KMS-11 (cell line): Measurements from ENCODE around the gene EPC2.

Source experiments
- H2AFZ ChIP-seq: fragments of 200-600 bp; sonication (generic); 2 replicates; pipeline ENCODE4 v1.6.1; 2016; ENCODE audit warnings: antibody characterized with exemption, mixed run types, low read depth
- H3K27ac ChIP-seq: fragments of 200-600 bp; sonication (generic); 2 replicates; pipeline ENCODE4 v1.6.1; 2016; ENCODE audit warnings: mild to moderate bottlenecking, mixed run types
- H3K27me3 ChIP-seq: fragments of 200-600 bp; sonication (generic); 2 replicates; pipeline ENCODE4 v1.6.1; 2017; ENCODE audit warnings: mild to moderate bottlenecking, low read depth, mixed run types, moderate library complexity; ENCODE audit not compliant: insufficient read depth
- H3K36me3 ChIP-seq: fragments of 200-600 bp; sonication (generic); 2 replicates; pipeline ENCODE4 v1.6.1; 2017; ENCODE audit warnings: mild to moderate bottlenecking, mixed run types; ENCODE audit not compliant: insufficient read depth
- H3K4me1 ChIP-seq: fragments of 200-600 bp; sonication (generic); 2 replicates; pipeline ENCODE4 v1.6.1; 2016; ENCODE audit warnings: mild to moderate bottlenecking, low read depth, mixed run types; ENCODE audit not compliant: poor library complexity, severe bottlenecking
- H3K4me2 ChIP-seq: fragments of 200-600 bp; sonication (generic); 2 replicates; pipeline ENCODE4 v1.7.0; 2016; ENCODE audit warnings: mild to moderate bottlenecking, mixed run types
- H3K4me3 ChIP-seq: fragments of 200-600 bp; sonication (generic); IDR thresholded peaks from 2 replicates; pipeline ENCODE4 v1.6.1; 2017; ENCODE audit warnings: low read depth, low read length, mixed read lengths; ENCODE audit not compliant: insufficient read depth
- H3K79me2 ChIP-seq: fragments of 200-600 bp; sonication (generic); 2 replicates; pipeline ENCODE4 v1.6.1; 2016; ENCODE audit warnings: low read depth, mixed run types; ENCODE audit not compliant: insufficient read depth
- H3K9ac ChIP-seq: fragments of 200-600 bp; sonication (generic); 2 replicates; pipeline ENCODE4 v1.6.1; 2016; ENCODE audit warnings: mild to moderate bottlenecking, mixed run types
- H4K20me1 ChIP-seq: fragments of 200-600 bp; sonication (generic); 2 replicates; pipeline ENCODE4 v1.6.1; 2016; ENCODE audit warnings: mild to moderate bottlenecking, mixed run types; ENCODE audit not compliant: insufficient read depth
- CTCF ChIP-seq: fragments of 200-600 bp; sonication (generic); conservative IDR thresholded peaks from 2 replicates; pipeline ENCODE4 v1.6.1; 2017; ENCODE audit warnings: low read depth, mild to moderate bottlenecking, antibody characterized with exemption, low read length, moderate library complexity, mixed read lengths

The EPC2 gene

GRCh38 chr2:148642112-148642744, 2.3 kb upstream of the EPC2 start:
- Histone ChIP-seq H3K27me3 (0 out of 2 replicates have a peak, but pooled peaks cover 5% of the 10 kb centered on the region), H3K27ac (no peak overlapping the region), H2AFZ (no peak overlapping the region), H3K4me1 (peaks cover 19% of the 10 kb centered on the region), H4K20me1 (peaks cover 8% of the 10 kb centered on the region; the same call in 1 of the 2 replicates), H3K4me2 (no peak overlapping the region), H3K4me3 (no peak overlapping the region), H3K36me3 (no peaks in the 10 kb centered on the region), H3K79me2 (peaks cover 18% of the 10 kb centered on the region; the same call in 1 of the 2 replicates), H3K9ac (no peak overlapping the region)
- no peak for TF ChIP-seq CTCF

GRCh38 chr2:148642891-148643416, 1.6 kb upstream of the EPC2 start:
- peaks cover 25% of the 10 kb centered on the region for H3K79me2 ChIP-seq
- H3K36me3 ChIP-seq, result no peaks in the 10 kb centered on the region
- no peak overlapping the region for H3K9ac ChIP-seq
- H3K27me3 ChIP-seq, result 0 out of 2 replicates have a peak, but pooled peaks cover 5% of the 10 kb centered on the region
- peak overlapping the region; percentile 91 for H3K4me2 ChIP-seq
- peaks cover 11% of the 10 kb centered on the region for H4K20me1 ChIP-seq
- peaks cover 19% of the 10 kb centered on the region for H3K4me1 ChIP-seq
- no peak overlapping the region for H3K4me3 ChIP-seq
- no peak overlapping the region for H3K27ac ChIP-seq
- no peak overlapping the region for H2AFZ ChIP-seq
- TF ChIP-seq CTCF, result no peak

GRCh38 chr2:148643421-148643820, 1.1 kb upstream of the EPC2 start:
- Histone ChIP-seq H3K27me3 (0 out of 2 replicates have a peak, but pooled peaks cover 5% of the 10 kb centered on the region), H4K20me1 (peaks cover 14% of the 10 kb centered on the region), H3K36me3 (no peaks in the 10 kb centered on the region), H3K4me1 (peaks cover 19% of the 10 kb centered on the region), H3K27ac (no peak overlapping the region), H3K9ac (peak overlapping the region; percentile 88; the same call in 1 of the 2 replicates), H3K4me3 (no peak overlapping the region), H3K4me2 (peak overlapping the region; percentile 91), H2AFZ (peak overlapping the region; percentile 96), H3K79me2 (peaks cover 30% of the 10 kb centered on the region)
- no peak for TF ChIP-seq CTCF

- Histone ChIP-seq H4K20me1 (peaks cover 14% of the 10 kb centered on the region), H3K27me3 (0 out of 2 replicates have a peak, but pooled peaks cover 5% of the 10 kb centered on the region), H2AFZ (peak overlapping the region; percentile 54; the same call in 1 of the 2 replicates), H3K36me3 (no peaks in the 10 kb centered on the region), H3K4me3 (no peak overlapping the region), H3K4me1 (peaks cover 19% of the 10 kb centered on the region), H3K4me2 (0 out of 2 replicates have a peak overlapping the region, but pooled peaks have one; percentile 87), H3K79me2 (peaks cover 46% of the 10 kb centered on the region), H3K9ac (peak overlapping the region; percentile 88; the same call in 1 of the 2 replicates), H3K27ac (peak overlapping the region; percentile 80)
- TF ChIP-seq CTCF, result no peak
Observed at GRCh38 chr2:148644883-148645538, 460 bp downstream of the EPC2 start.
